HG03558 (cell line): ENCODE data around the gene OR10G7.
"Not testable (repeated sequence)": the region's sequence is repeated elsewhere in the genome, so short reads cannot be mapped to it uniquely, and the experiment has no call there.

Source experiments
- ATAC-seq: cut with Tn5 transposase; IDR thresholded peaks from one replicate; pipeline ENCODE4 v1.9.1; 2021; ENCODE audit warnings: moderate number of reproducible peaks; ENCODE audit not compliant: unreplicated experiment; ENCODE audit errors: extremely low read depth

OR10G7 gene

GRCh38 chr11:124050748-124051147, 9.6 kb upstream of the OR10G7 start:
- ATAC-seq, result no peak

GRCh38 chr11:124043420-124043819, 2.3 kb upstream of the OR10G7 start:
- ATAC-seq, result no peak

GRCh38 chr11:124039557-124039956, 1.6 kb downstream of the OR10G7 start:
- no peak for ATAC-seq

GRCh38 chr11:124036666-124037065, 4.5 kb downstream of the OR10G7 start:
- ATAC-seq, result no peak

- no peak for ATAC-seq
Measured at GRCh38 chr11:124026498-124026897, 14.6 kb downstream of the OR10G7 start, which contains the start of gene OR10G8. Gene OR10G8 (plus strand): TSS chr11:124026798. CDS start chr11:124029623, 2,825 bp downstream.

- not testable (repeated sequence) for ATAC-seq
Measured at GRCh38 chr11:124015837-124016236, 25.3 kb downstream of the OR10G7 start.

GRCh38 chr11:124012697-124013096, 28.4 kb downstream of the OR10G7 start, which contains the start of gene OR10G4:
Gene OR10G4 (plus strand): TSS chr11:124012997. CDS start chr11:124015575, 2,578 bp downstream.
- ATAC-seq, result no peak

- no peak for ATAC-seq
Measured at GRCh38 chr11:123995119-123995518, 46.0 kb downstream of the OR10G7 start, which contains the start of gene OR10G6. Gene OR10G6 (minus strand): TSS chr11:123995161. CDS start chr11:123995161, 0 bp downstream.
